GM18502 (cell line): ENCODE data around the gene ASPSCR1.
"Not testable (repeated sequence)": the region's sequence is repeated elsewhere in the genome, so short reads cannot be mapped to it uniquely, and the experiment has no call there.

Experiments used
- ATAC-seq: cut with Tn5 transposase; IDR thresholded peaks from one replicate; pipeline ENCODE4 v1.9.1; 2021; ENCODE audit warnings: mild to moderate bottlenecking; ENCODE audit not compliant: unreplicated experiment, poor library complexity

The ASPSCR1 gene

GRCh38 chr17:81980122-81980521 is 2.7 kb downstream of the ASPSCR1 start:
- no peak for ATAC-seq

- ATAC-seq, result no peak
Measured at GRCh38 chr17:81980707-81981343, 3.4 kb downstream of the ASPSCR1 start.

DNA sequence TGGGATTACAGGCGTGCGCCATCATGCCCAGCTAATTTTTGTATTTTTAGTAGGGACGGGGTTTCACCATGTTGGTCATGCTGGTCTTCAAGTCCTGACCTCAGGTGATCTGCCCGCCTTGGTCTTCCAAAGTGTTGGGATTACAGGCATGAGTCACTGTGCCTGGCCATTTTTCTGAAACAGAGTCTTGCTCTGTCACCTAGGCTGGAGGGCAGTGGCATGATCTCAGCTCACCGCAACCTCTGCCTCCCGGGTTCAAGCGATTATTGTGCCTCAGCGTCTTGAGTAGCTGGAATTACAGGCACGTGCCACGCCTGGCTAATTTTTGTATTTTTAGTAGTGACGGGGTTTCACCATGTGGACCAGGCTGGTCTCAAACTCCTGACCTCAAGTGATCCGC is 4.1 kb downstream of the ASPSCR1 start:
- ATAC-seq, result not testable (repeated sequence)

GRCh38 chr17:81983011-81983638 is 5.7 kb downstream of the ASPSCR1 start:
- ATAC-seq, result no peak

- no peak for ATAC-seq
Measured at GRCh38 chr17:81983639-81984373, 6.4 kb downstream of the ASPSCR1 start.

- ATAC-seq, result no peak
Measured at GRCh38 chr17:81984773-81985410, 7.5 kb downstream of the ASPSCR1 start.

DNA sequence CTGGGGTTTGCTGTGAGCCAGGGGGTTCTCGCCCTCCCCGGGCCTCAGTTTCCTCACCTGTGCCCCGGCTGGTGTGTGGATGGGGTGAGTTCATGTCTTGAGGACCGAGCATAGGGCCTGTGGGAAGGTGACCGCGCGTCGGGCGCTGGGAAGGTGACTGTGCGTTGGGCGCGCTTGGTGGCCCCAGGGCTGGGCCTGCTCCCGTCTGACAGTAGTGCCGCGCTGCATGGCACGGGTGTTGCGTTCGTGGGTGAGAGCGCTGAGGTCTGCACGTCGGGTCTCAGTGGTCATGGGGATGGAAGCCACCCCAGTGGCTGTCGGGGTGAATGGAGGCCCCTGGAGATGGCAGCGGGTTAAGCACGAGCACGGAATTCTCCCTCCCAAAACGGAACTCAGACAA is 9.2 kb downstream of the ASPSCR1 start:
- ATAC-seq, result no peak

- ATAC-seq, result no peak
Measured at GRCh38 chr17:81987161-81987770, 9.8 kb downstream of the ASPSCR1 start.

DNA sequence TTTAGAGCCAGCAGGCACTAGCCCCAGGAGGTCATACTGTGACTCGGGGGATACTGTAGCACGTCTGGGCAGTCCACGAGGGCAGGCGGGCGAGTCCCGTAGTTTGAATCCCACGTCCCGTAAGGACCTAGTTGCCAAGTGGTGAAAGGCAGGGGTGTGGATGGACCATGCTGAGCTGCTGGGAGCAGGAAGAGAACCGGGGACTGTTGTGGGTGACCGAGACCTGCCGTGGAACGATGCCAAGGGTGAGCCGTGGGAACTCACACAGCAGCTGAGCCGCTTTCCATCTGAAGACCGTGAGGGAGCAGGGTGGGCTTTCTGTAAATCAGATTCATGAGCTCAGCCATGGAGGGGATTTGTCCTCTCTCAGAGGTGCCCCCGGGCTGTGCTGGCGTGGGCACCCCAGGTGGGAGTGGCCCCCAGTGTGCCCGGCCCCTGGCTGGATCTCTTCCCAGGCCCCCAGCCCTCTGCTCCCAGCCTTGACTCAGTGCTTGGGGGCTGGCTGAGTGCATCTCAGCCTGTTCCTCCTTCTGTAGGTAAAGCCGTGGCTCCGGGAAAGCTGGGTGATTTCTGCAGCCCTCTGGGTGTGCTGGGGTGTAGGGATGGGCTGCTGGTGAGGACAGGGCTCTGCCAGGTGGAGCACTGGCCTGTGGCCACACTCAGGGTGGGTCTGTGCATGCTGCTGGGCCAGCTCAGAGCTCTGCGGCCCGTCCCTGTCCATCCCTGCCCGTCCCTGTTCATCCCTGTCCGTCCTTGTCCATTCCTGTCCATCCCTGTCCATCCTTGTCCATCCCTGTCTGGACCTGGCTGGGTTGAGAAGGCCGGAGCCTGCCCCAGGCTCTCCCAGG is 13.6 kb downstream of the ASPSCR1 start:
- no peak for ATAC-seq

GRCh38 chr17:81991684-81992305 is 14.4 kb downstream of the ASPSCR1 start:
- ATAC-seq, result no peak

DNA sequence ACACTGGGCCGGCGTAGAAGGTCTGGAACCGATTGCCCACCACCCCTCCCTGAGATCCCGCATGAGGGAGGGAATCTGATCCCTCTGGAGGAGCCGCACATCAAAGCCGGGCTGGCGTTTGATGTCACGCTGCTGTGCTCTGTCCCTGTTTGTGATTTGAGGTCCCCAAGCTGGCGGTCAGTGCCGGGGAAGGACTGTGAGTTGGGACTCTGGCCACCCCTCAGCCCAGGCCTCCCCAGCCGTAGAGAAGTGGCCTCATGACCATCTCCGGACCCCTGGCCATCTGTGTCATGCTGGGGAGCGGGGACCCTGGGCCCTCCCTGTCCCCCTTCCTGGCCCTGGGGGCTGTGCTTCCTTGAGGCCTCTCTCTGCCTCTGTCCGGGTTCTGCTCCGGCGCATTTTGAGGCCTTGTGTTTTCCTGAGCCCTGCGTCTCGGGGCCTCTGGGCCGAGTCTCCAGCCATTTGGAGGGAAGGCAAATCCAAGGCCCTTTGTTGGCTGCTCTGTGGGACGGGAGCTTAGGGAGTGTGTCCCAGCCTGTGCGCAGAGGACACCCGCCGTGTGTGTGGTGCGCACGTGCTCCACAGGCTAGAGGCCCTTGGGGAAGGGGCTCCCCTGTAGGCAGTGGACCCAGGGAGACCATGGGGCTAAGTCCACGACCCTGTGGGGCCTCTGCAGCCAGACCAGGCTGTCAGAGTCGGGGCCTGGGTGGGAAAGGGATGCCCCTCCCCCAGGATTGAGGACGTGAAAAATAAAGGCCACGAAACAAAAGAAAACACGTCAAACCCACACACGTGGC is 15.1 kb downstream of the ASPSCR1 start:
- no peak for ATAC-seq

DNA sequence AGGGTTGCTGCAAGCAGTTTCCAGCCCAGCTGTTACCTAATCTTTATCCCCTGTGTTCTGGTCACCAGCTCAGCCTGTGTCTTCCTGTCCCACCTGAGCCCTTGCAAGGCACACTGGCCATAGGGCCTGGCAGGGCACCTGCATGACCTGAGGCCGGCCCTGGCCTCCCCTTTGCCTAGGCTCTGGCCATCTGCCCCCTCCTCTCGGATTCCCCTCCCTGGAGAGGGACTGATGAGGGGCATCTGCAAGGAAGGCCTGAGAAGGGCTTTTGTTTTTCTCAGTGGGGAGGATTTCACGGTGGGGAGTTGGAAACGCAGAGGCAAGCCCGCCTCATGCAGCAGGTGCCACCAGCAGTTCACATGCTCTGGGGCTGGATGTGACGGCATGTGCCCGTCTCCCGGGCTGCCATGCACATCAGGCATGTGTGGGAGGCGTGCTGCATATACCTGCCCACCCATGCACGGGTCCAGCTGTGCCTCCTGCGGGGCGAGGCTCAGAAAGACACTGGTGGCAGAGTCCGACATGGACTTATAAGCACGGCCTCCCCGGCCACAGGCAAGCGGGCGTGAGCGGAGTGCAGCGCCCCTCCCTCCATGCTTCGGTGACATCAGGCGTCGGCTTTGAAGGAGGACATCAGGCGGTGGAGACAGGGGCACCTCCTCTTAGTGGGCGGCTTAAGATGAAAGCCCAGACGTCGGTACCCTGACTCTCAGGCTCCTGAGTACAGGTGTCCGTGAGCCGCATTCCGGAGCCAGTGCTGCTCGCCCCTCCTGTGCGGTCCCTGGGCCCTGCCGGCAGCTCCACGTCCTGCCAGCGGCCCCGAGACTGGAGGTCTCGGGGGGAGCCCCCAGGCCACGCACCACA is 16.5 kb downstream of the ASPSCR1 start:
- no peak for ATAC-seq

DNA sequence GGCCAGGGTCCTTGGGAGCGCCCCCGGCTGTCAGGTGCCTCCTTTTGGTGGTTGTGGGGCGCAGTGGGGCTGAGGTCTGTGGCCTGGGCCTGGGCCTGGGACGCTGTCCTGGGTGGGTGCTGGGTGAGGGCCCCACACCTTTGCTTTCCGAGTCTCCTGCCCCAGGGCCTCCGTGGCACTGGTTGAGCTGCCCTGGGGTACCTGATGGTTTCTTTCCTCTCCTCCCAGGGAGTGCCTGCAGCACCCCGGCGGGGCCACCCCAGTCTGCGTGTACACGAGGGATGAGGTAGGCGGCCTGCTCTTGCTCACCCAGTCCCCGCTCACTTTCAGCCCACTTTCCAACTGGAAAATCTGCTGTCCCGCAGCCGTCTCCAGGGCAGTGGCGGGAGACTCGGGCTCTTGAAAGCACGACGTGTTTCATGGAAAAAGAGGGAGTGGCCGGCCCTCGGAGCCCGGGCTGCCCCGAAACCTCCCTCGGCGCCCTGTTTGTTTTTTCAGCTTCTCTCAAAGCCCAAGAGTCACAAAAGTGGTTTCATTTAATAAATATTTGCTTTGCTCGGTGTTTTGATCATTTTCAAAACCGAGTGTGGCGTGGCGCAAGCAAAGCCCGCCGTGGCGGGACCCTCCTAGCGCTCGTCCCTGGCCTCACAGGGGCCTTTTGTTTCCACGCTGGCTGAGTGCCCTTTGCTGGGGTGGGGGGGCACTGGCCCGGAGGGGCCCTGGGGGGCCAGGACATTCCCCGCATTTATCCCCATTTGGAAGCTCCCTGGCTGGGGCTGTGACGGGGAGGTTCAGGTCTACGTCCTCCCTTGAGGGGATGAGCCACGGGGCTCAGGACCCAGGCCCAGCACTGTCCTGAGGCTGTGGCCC is 17.4 kb downstream of the ASPSCR1 start:
- no peak for ATAC-seq

GRCh38 chr17:81995463-81996231 is 18.2 kb downstream of the ASPSCR1 start:
- no peak for ATAC-seq

GRCh38 chr17:81996232-81996756 is 18.9 kb downstream of the ASPSCR1 start:
- no peak for ATAC-seq
